MM.1S (cell line): ENCODE results near the gene ZNF587B.

ENCODE experiments used
- DNase-seq: peaks from one replicate; pipeline ENCODE4 v3.0.0-alpha.2; 2015
- H2AFZ ChIP-seq: fragments of 300-600 bp; sonication (generic); 2 replicates; pipeline ENCODE4 v1.6.0; 2016; ENCODE audit warnings: antibody characterized with exemption, low read length
- H3F3A ChIP-seq: fragments of 300-600 bp; sonication (generic); 2 replicates; pipeline ENCODE4 v1.6.1; 2016; ENCODE audit warnings: mild to moderate bottlenecking, antibody characterized with exemption, low read length, moderate library complexity, mixed read lengths; ENCODE audit not compliant: insufficient read depth
- H3K27ac ChIP-seq: fragments of 300-600 bp; sonication (generic); 2 replicates; pipeline ENCODE4 v1.5.1; 2016; ENCODE audit warnings: mild to moderate bottlenecking, low read length
- H3K27me3 ChIP-seq: fragments of 300-600 bp; sonication (generic); replicated peaks from 2 replicates; pipeline ENCODE4 v1.6.0; 2016; ENCODE audit warnings: low read length; ENCODE audit not compliant: insufficient read depth
- H3K36me3 ChIP-seq: fragments of 300-600 bp; sonication (generic); replicated peaks from 2 replicates; pipeline ENCODE4 v1.6.1; 2016; ENCODE audit warnings: mild to moderate bottlenecking, low read length, mixed read lengths; ENCODE audit not compliant: insufficient read depth
- H3K4me1 ChIP-seq: fragments of 300-600 bp; sonication (generic); 2 replicates; pipeline ENCODE4 v1.6.1; 2016; ENCODE audit warnings: low read length, mixed read lengths
- H3K4me2 ChIP-seq: fragments of 300-600 bp; sonication (generic); 2 replicates; pipeline ENCODE4 v1.6.0; 2016; ENCODE audit warnings: low read depth, low read length
- H3K4me3 ChIP-seq: fragments of 300-600 bp; sonication (generic); 2 replicates; pipeline ENCODE4 v1.5.1; 2016; ENCODE audit warnings: low read length, mixed read lengths
- H3K79me2 ChIP-seq: fragments of 300-600 bp; sonication (generic); 2 replicates; pipeline ENCODE4 v1.6.1; 2016; ENCODE audit warnings: mixed run types, low read length, mixed read lengths
- H3K9ac ChIP-seq: fragments of 300-600 bp; sonication (generic); 2 replicates; pipeline ENCODE4 v1.6.1; 2016; ENCODE audit warnings: low read length, mixed read lengths
- H3K9me2 ChIP-seq: fragments of 300-600 bp; sonication (generic); replicated peaks from 2 replicates; pipeline ENCODE4 v1.6.1; 2016; ENCODE audit warnings: mild to moderate bottlenecking, low read length, mixed read lengths; ENCODE audit not compliant: insufficient read depth
- H3K9me3 ChIP-seq: fragments of 300-600 bp; sonication (generic); replicated peaks from 2 replicates; pipeline ENCODE4 v1.6.1; 2016; ENCODE audit warnings: mild to moderate bottlenecking, low read length, mixed read lengths; ENCODE audit not compliant: insufficient read depth
- H4K20me1 ChIP-seq: fragments of 300-600 bp; sonication (generic); 2 replicates; pipeline ENCODE4 v1.6.1; 2016; ENCODE audit warnings: mild to moderate bottlenecking, low read length, moderate library complexity, mixed read lengths; ENCODE audit not compliant: insufficient read depth
- CTCF ChIP-seq: fragments of 300-600 bp; sonication (generic); IDR thresholded peaks from 2 replicates; pipeline ENCODE4 v1.5.1; 2016; ENCODE audit warnings: antibody characterized with exemption, low read length, mixed read lengths
- EZH2 ChIP-seq: fragments of 300-600 bp; sonication (generic); optimal IDR thresholded peaks from 2 replicates; pipeline ENCODE3; 2017; ENCODE audit warnings: low read depth, mild to moderate bottlenecking, antibody characterized with exemption, low read length, mixed read lengths
- EZH2phosphoT487 ChIP-seq: fragments of 300-600 bp; sonication (generic); IDR thresholded peaks from 2 replicates; pipeline ENCODE4 v1.6.1; 2018; ENCODE audit warnings: antibody characterized with exemption, low read length

ZNF587B gene

GRCh38 chr19:57830071-57830602 lies at the start of gene ZNF587B:
Gene ZNF587B (plus strand): TSS chr19:57830299. CDS start chr19:57830529, 230 bp downstream.
- no peak for DNase-seq
- Histone ChIP-seq H3K9me3 (no peaks in the 10 kb centered on the region), H3K9ac (no peak within 1 kb of the TSS), H3K79me2 (peaks cover 63% of the 10 kb centered on the region), H4K20me1 (no peaks in the 10 kb centered on the region), H3K4me3 (no peak within 1 kb of the TSS), H3F3A (no peaks in the 10 kb centered on the region), H3K27me3 (no peaks in the 10 kb centered on the region), H2AFZ (no peak within 1 kb of the TSS), H3K4me2 (no peak within 1 kb of the TSS), H3K27ac (no peak within 1 kb of the TSS), H3K9me2 (no peaks in the 10 kb centered on the region), H3K36me3 (peaks cover 3% of the 10 kb centered on the region; the same call in 1 of the 2 replicates), H3K4me1 (no peaks in the 10 kb centered on the region)
- TF ChIP-seq EZH2phosphoT487 (no peak), CTCF (peak; percentile 24)

GRCh38 chr19:57786286-57786685 lies 43.8 kb upstream of the ZNF587B start:
- Histone ChIP-seq H3F3A (no peaks in the 10 kb centered on the region), H3K9me3 (no peaks in the 10 kb centered on the region), H3K79me2 (no peaks in the 10 kb centered on the region; the same call in 1 of the 2 replicates), H3K9me2 (no peaks in the 10 kb centered on the region), H3K4me1 (no peaks in the 10 kb centered on the region), H3K27me3 (no peaks in the 10 kb centered on the region), H4K20me1 (no peaks in the 10 kb centered on the region), H3K4me2 (no peak overlapping the region), H3K4me3 (no peak overlapping the region), H3K36me3 (peaks cover 3% of the 10 kb centered on the region; the same call in 1 of the 2 replicates), H3K27ac (no peak overlapping the region), H2AFZ (no peak overlapping the region), H3K9ac (no peak overlapping the region)
- TF ChIP-seq EZH2: no peak
- TF ChIP-seq EZH2phosphoT487: no peak
- no peak for TF ChIP-seq CTCF
- DNase-seq: no peak

DNA sequence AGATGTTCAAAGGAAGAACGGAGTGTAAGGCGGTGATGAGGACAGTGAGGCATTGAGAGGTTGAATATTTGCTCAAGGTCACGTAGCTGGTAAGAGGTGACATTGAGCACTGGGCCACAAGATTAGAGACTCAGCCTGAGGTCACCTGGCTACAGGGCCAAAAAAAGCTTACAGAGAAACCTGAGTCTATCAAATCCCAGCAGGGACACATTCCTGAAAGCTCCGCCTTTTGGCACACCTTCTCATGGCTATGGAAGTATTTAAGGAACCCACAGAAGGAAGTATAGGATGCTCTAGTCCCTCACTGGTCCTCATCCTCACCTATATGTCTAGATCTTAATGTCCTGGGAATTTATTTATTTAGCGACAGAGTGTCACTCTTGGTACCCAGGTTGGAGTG lies 43.2 kb upstream of the ZNF587B start:
- Histone ChIP-seq H3K36me3 (peaks cover 3% of the 10 kb centered on the region; the same call in 1 of the 2 replicates), H3K27me3 (no peaks in the 10 kb centered on the region), H3K27ac (no peak overlapping the region), H3K79me2 (no peaks in the 10 kb centered on the region; the same call in 1 of the 2 replicates), H2AFZ (no peak overlapping the region), H3K9me3 (no peaks in the 10 kb centered on the region), H3K4me1 (no peaks in the 10 kb centered on the region), H3K4me3 (no peak overlapping the region), H4K20me1 (no peaks in the 10 kb centered on the region), H3K9ac (no peak overlapping the region), H3K4me2 (no peak overlapping the region), H3F3A (no peaks in the 10 kb centered on the region), H3K9me2 (no peaks in the 10 kb centered on the region)
- no peak for DNase-seq
- TF ChIP-seq EZH2phosphoT487: no peak
- no peak for TF ChIP-seq EZH2
- TF ChIP-seq CTCF: no peak
